Body of pancreas (tissue), 4 donors: Measurements from ENCODE around the gene EML4.

ENCODE experiments used
- POLR2A ChIP-seq, 3 donors: fragments of 450-650 bp; IDR thresholded peaks; one replicate each; pipeline ENCODE4 v1.6.1; 2016; ENCODE audit warnings: antibody characterized with exemption in 3 of 3, mild to moderate bottlenecking in 2 of 3
- TF ChIP-seq, protein P1 (sequence below), 7 experiments: fragments of 450-650 bp in 4 of 7; fragments of 200-600 bp in 3 of 7; sonication (generic) in 3 of 7; IDR thresholded peaks; one replicate each; pipeline ENCODE4 v1.5.1; 2016 to 2019; ENCODE audit warnings: antibody characterized with exemption in 7 of 7

DNA sequence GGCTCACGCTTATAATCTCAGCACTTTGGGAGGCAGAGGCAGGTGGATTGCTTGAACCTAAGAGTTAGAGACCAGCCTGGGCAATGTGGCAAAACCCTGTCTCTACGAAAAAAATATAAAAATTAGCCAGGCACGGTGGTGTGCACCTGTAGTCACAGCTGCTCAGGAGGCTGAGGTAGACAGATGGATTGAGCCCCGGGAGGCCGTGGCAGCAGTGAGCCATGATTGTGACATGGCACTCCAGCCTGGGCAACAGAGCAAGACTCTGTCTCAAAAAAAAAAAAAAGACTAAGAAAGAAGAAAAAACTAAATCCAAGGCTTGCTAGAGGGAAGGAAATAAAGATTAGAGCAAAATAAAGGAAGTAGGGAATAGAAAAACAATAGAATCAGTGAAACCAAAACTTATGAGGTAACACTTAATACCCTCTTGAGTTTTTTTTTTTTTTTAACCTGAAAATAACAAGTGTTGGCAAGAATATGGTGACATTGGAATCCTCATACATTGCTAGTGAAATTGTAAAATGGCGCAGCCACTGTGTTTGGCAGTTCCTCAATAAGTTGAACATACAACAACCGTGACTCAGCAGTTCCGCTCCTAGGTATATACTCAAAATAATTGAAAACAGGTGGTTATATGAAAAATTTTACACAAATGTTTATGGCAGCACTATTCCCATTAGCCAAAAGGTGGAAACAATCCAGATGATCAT, 85.2 kb downstream of the EML4 start:
- TF ChIP-seq, protein P1, sequence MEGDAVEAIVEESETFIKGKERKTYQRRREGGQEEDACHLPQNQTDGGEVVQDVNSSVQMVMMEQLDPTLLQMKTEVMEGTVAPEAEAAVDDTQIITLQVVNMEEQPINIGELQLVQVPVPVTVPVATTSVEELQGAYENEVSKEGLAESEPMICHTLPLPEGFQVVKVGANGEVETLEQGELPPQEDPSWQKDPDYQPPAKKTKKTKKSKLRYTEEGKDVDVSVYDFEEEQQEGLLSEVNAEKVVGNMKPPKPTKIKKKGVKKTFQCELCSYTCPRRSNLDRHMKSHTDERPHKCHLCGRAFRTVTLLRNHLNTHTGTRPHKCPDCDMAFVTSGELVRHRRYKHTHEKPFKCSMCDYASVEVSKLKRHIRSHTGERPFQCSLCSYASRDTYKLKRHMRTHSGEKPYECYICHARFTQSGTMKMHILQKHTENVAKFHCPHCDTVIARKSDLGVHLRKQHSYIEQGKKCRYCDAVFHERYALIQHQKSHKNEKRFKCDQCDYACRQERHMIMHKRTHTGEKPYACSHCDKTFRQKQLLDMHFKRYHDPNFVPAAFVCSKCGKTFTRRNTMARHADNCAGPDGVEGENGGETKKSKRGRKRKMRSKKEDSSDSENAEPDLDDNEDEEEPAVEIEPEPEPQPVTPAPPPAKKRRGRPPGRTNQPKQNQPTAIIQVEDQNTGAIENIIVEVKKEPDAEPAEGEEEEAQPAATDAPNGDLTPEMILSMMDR (IDR thresholded peaks at IDR 0.05) = no peak
- TF ChIP-seq POLR2A (IDR thresholded peaks at IDR 0.05) = no peak
